B cell (primary cell): ENCODE data around the gene VWA8. TPM values are rescaled to one million over a fixed set of nuclear protein-coding genes. Genes with fewer than 3 reads are reported as not detected.
"Not testable (repeated sequence)": the region's sequence is repeated elsewhere in the genome, so short reads cannot be mapped to it uniquely, and the experiment has no call there.

Experiments
- ATAC-seq: fragments of 200-7000 bp; cut with Tn5 transposase; one replicate; pipeline ENCODE4 v1.10.0; 2021; ENCODE audit warnings: low read depth, mild to moderate bottlenecking, moderate number of reproducible peaks, moderate library complexity
- CTCF ChIA-PET: fragments of 350-600 bp; sonication (Branson Sonifier 250); formaldehyde crosslinking; loops from one replicate; lab custom pipeline; 2021; ENCODE audit warnings: antibody characterized with exemption, inconsistent platforms; lab: Charles Lee
- POLR2A ChIA-PET: fragments of 350-600 bp; sonication (Branson Sonifier 250); formaldehyde crosslinking; loops from one replicate; lab custom pipeline; 2021; ENCODE audit warnings: antibody characterized with exemption; lab: Charles Lee
- DNase-seq: peaks from one replicate; pipeline ENCODE4 v3.0.0; 2013
- H2AFZ ChIP-seq: 2 replicates; pipeline ENCODE4 v1.6.1; 2012; ENCODE audit warnings: mild to moderate bottlenecking, low read depth, low read length; ENCODE audit not compliant: insufficient read depth, poor library complexity, severe bottlenecking
- H3K27ac ChIP-seq, 2 donors: 1 replicate in 1 of 2; 2 replicates in 1 of 2; pipeline ENCODE4 v1.5.1; 2012 to 2013; ENCODE audit warnings: low read length in 2 of 2, mild to moderate bottlenecking in 2 of 2, moderate library complexity in 1 of 2
- H3K27me3 ChIP-seq, 4 experiments: fragments of 200-600 bp in 1 of 4; sonication (generic) in 1 of 4; replicated peaks in 1 of 4; 1 replicate in 2 of 4; 2 replicates in 2 of 4; pipeline versions ENCODE4 v1.6.1 to v1.7.0; 2013 to 2016; ENCODE audit warnings: low read length in 3 of 4, mild to moderate bottlenecking in 2 of 4, mixed read lengths in 1 of 4, moderate library complexity in 1 of 4; ENCODE audit not compliant: insufficient read depth in 4 of 4, control insufficient read depth in 3 of 4; ENCODE audit errors: control extremely low read depth in 1 of 4
- H3K36me3 ChIP-seq, 2 experiments: replicated peaks in 1 of 2; 1 replicate in 1 of 2; 2 replicates in 1 of 2; pipeline versions ENCODE4 v1.6.1 to v1.7.1; 2013; ENCODE audit warnings: low read length in 1 of 2; ENCODE audit not compliant: insufficient read depth in 2 of 2, control insufficient read depth in 1 of 2; ENCODE audit errors: control extremely low read depth in 1 of 2, extremely low read depth in 1 of 2
- H3K4me1 ChIP-seq, 2 donors: fragments of 200-600 bp in 1 of 2; sonication (generic) in 1 of 2; 1 replicate in 1 of 2; 2 replicates in 1 of 2; pipeline versions ENCODE4 v1.5.1 to v1.6.1; 2013 to 2017; ENCODE audit warnings: low read length in 2 of 2; ENCODE audit not compliant: control insufficient read depth in 2 of 2, insufficient read depth in 2 of 2
- H3K4me2 ChIP-seq: replicated peaks from 2 replicates; pipeline ENCODE3; 2012; ENCODE audit warnings: mild to moderate bottlenecking, low read depth, low read length; ENCODE audit not compliant: poor library complexity, severe bottlenecking
- H3K4me3 ChIP-seq, 5 experiments: fragments of 200-600 bp in 1 of 5; sonication (generic) in 1 of 5; 1 replicate in 3 of 5; 2 replicates in 2 of 5; pipeline versions ENCODE4 v1.5.1 to v1.7.0; 2011 to 2016; ENCODE audit warnings: low read length in 4 of 5, mild to moderate bottlenecking in 4 of 5, low read depth in 2 of 5, control low read depth in 1 of 5, moderate library complexity in 1 of 5; ENCODE audit not compliant: insufficient read depth in 1 of 5; ENCODE audit errors: control extremely low read depth in 1 of 5, extremely low read depth in 1 of 5
- H3K79me2 ChIP-seq: fragments of 200-600 bp; sonication (generic); one replicate; pipeline ENCODE4 v1.6.0; 2016; ENCODE audit warnings: low read length; ENCODE audit not compliant: control insufficient read depth, insufficient read depth
- H3K9ac ChIP-seq: fragments of 200-600 bp; sonication (generic); 2 replicates; pipeline ENCODE4 v1.6.1; 2017; ENCODE audit warnings: mild to moderate bottlenecking, low read length, moderate library complexity
- H3K9me3 ChIP-seq, 3 donors: one replicate each; pipeline versions ENCODE4 v1.6.1 to v1.7.1; 2013; ENCODE audit warnings: low read length in 2 of 3; ENCODE audit not compliant: control insufficient read depth in 2 of 3, insufficient read depth in 1 of 3; ENCODE audit errors: control extremely low read depth in 1 of 3
- H4K20me1 ChIP-seq: 2 replicates; pipeline ENCODE4 v1.6.0; 2012; ENCODE audit warnings: mild to moderate bottlenecking, low read length; ENCODE audit not compliant: insufficient read depth, control insufficient read depth, poor library complexity, severe bottlenecking
- H3K27ac Mint-ChIP-seq: one replicate; pipeline ENCODE4 v1.8.0; 2021; ENCODE audit warnings: mixed read lengths
- H3K27me3 Mint-ChIP-seq: one replicate; pipeline ENCODE4 v1.8.0; 2021; ENCODE audit warnings: mixed read lengths
- H3K4me1 Mint-ChIP-seq: one replicate; pipeline ENCODE4 v1.8.0; 2021; ENCODE audit warnings: mixed read lengths
- H3K4me3 Mint-ChIP-seq: one replicate; pipeline ENCODE4 v1.8.0; 2021; ENCODE audit warnings: mixed read lengths
- H3K9me3 Mint-ChIP-seq: one replicate; pipeline ENCODE4 v1.8.0; 2022; ENCODE audit warnings: mixed read lengths; ENCODE audit not compliant: insufficient read depth
- CTCF ChIP-seq: fragments of 200-600 bp; IDR thresholded peaks from one replicate; pipeline ENCODE4 v1.8.0; 2022; ENCODE audit warnings: antibody characterized with exemption, mild to moderate bottlenecking
- EZH2 ChIP-seq: IDR thresholded peaks from 2 replicates; pipeline ENCODE4 v1.6.1; 2012; ENCODE audit warnings: borderline replicate concordance, low read depth, mild to moderate bottlenecking, moderate library complexity, low read length; ENCODE audit not compliant: insufficient read depth, poor library complexity, severe bottlenecking
- WGBS: methylation state at CpG from one replicate; pipeline ENCODE4 v1.1.5; 2013; ENCODE audit warnings: missing lambda C conversion rate; ENCODE audit not compliant: insufficient coverage; 5-methylcytosine and 5-hydroxymethylcytosine counted together
- intact Hi-C: fragments of 100-400 bp; cut with micrococcal nuclease; formaldehyde crosslinking; loops from one replicate; pipeline ENCODE4 v1.10.0; 2022
- polyA plus RNA-seq: library from polyadenylated mRNA; depleted of rRNA; stranded (reverse); fragments of >200 nt; gene quantifications from 2 replicates; pipeline ENCODE4 v1.2.3, GENCODE V29; 2012
- total RNA-seq, 2 donors: library from RNA; stranded (reverse); fragments of 120-200 nt in 1 of 2; gene quantifications; 1 replicate in 1 of 2; 2 replicates in 1 of 2; pipeline versions ENCODE4 v1.2.3 to v1.2.4, GENCODE V29; 2013 to 2022

The VWA8 gene
- total and polyA plus RNA-seq, 2 donors (not counting 1 experiment from before 2014, with no cell fraction given) = 6.0 to 19.7 TPM

GRCh38 chr13:41925014-41925413 lies 35.9 kb downstream of the VWA8 start:
- ChIA-PET POLR2A (no interaction called here), CTCF (no interaction called here)
- Mint-ChIP-seq H3K27me3 (no peaks in the 10 kb centered on the region), H3K9me3 (peaks cover 17% of the 10 kb centered on the region), H3K4me3 (no peak overlapping the region), H3K4me1 (peaks cover 11% of the 10 kb centered on the region), H3K27ac (no peak overlapping the region)
- WGBS = no CpG with 5 or more reads among the region's 2 CpGs
- no peak overlapping the region for H3K4me3 ChIP-seq
- peaks cover 0 to 5% of the 10 kb centered on the region in 2 donors for H3K4me1 ChIP-seq
- peaks cover 25% of the 10 kb centered on the region for H3K79me2 ChIP-seq
- peaks cover 7 to 10% of the 10 kb centered on the region in 2 experiments for H3K36me3 ChIP-seq
- no peak for ATAC-seq
- no peak overlapping the region for H3K4me2 ChIP-seq
- no peak for DNase-seq
- TF ChIP-seq CTCF (no peak), EZH2 (no peak)
- no peak overlapping the region for H2AFZ ChIP-seq
- intact Hi-C loops = no loop called here
- no peaks in the 10 kb centered on the region for H4K20me1 ChIP-seq
- H3K27ac ChIP-seq = no peak overlapping the region
- H3K9me3 ChIP-seq = peaks cover 5 to 19% (median 8%) of the 10 kb centered on the region in 3 donors
- no peak overlapping the region for H3K9ac ChIP-seq
- H3K27me3 ChIP-seq = no peaks in the 10 kb centered on the region

- DNase-seq, ATAC-seq, H3K27ac ChIP-seq, H4K20me1 ChIP-seq, H3K27me3 ChIP-seq, H2AFZ ChIP-seq, H3K9ac ChIP-seq, intact Hi-C loops, H3K27me3 Mint-ChIP-seq, H3K4me2 ChIP-seq, H3K27ac Mint-ChIP-seq, POLR2A ChIA-PET, H3K4me1 ChIP-seq, H3K4me3 ChIP-seq, H3K4me3 Mint-ChIP-seq, CTCF ChIA-PET: not testable (repeated sequence)
- peaks cover 7 to 10% of the 10 kb centered on the region in 2 experiments for H3K36me3 ChIP-seq
- peaks cover 5 to 19% (median 8%) of the 10 kb centered on the region in 3 donors for H3K9me3 ChIP-seq
- H3K4me1 Mint-ChIP-seq = peaks cover 16% of the 10 kb centered on the region
- peaks cover 17% of the 10 kb centered on the region for H3K9me3 Mint-ChIP-seq
- WGBS = no CpG with 5 or more reads among the region's 4 CpGs
- H3K79me2 ChIP-seq = peaks cover 35% of the 10 kb centered on the region
These were observed 38.0 kb downstream of the VWA8 start for GRCh38 chr13:41922894-41923293.
